MM.1S (cell line): Measurements from ENCODE around the gene ZNF275.

Source experiments
- DNase-seq: peaks from one replicate; pipeline ENCODE4 v3.0.0-alpha.2; 2015
- H2AFZ ChIP-seq: fragments of 300-600 bp; sonication (generic); 2 replicates; pipeline ENCODE4 v1.6.0; 2016; ENCODE audit warnings: antibody characterized with exemption, low read length
- H3F3A ChIP-seq: fragments of 300-600 bp; sonication (generic); 2 replicates; pipeline ENCODE4 v1.6.1; 2016; ENCODE audit warnings: mild to moderate bottlenecking, antibody characterized with exemption, low read length, moderate library complexity, mixed read lengths; ENCODE audit not compliant: insufficient read depth
- H3K27ac ChIP-seq: fragments of 300-600 bp; sonication (generic); 2 replicates; pipeline ENCODE4 v1.5.1; 2016; ENCODE audit warnings: mild to moderate bottlenecking, low read length
- H3K27me3 ChIP-seq: fragments of 300-600 bp; sonication (generic); replicated peaks from 2 replicates; pipeline ENCODE4 v1.6.0; 2016; ENCODE audit warnings: low read length; ENCODE audit not compliant: insufficient read depth
- H3K36me3 ChIP-seq: fragments of 300-600 bp; sonication (generic); replicated peaks from 2 replicates; pipeline ENCODE4 v1.6.1; 2016; ENCODE audit warnings: mild to moderate bottlenecking, low read length, mixed read lengths; ENCODE audit not compliant: insufficient read depth
- H3K4me1 ChIP-seq: fragments of 300-600 bp; sonication (generic); 2 replicates; pipeline ENCODE4 v1.6.1; 2016; ENCODE audit warnings: low read length, mixed read lengths
- H3K4me2 ChIP-seq: fragments of 300-600 bp; sonication (generic); 2 replicates; pipeline ENCODE4 v1.6.0; 2016; ENCODE audit warnings: low read depth, low read length
- H3K4me3 ChIP-seq: fragments of 300-600 bp; sonication (generic); 2 replicates; pipeline ENCODE4 v1.5.1; 2016; ENCODE audit warnings: low read length, mixed read lengths
- H3K79me2 ChIP-seq: fragments of 300-600 bp; sonication (generic); 2 replicates; pipeline ENCODE4 v1.6.1; 2016; ENCODE audit warnings: mixed run types, low read length, mixed read lengths
- H3K9ac ChIP-seq: fragments of 300-600 bp; sonication (generic); 2 replicates; pipeline ENCODE4 v1.6.1; 2016; ENCODE audit warnings: low read length, mixed read lengths
- H3K9me2 ChIP-seq: fragments of 300-600 bp; sonication (generic); replicated peaks from 2 replicates; pipeline ENCODE4 v1.6.1; 2016; ENCODE audit warnings: mild to moderate bottlenecking, low read length, mixed read lengths; ENCODE audit not compliant: insufficient read depth
- H3K9me3 ChIP-seq: fragments of 300-600 bp; sonication (generic); replicated peaks from 2 replicates; pipeline ENCODE4 v1.6.1; 2016; ENCODE audit warnings: mild to moderate bottlenecking, low read length, mixed read lengths; ENCODE audit not compliant: insufficient read depth
- H4K20me1 ChIP-seq: fragments of 300-600 bp; sonication (generic); 2 replicates; pipeline ENCODE4 v1.6.1; 2016; ENCODE audit warnings: mild to moderate bottlenecking, low read length, moderate library complexity, mixed read lengths; ENCODE audit not compliant: insufficient read depth
- CTCF ChIP-seq: fragments of 300-600 bp; sonication (generic); IDR thresholded peaks from 2 replicates; pipeline ENCODE4 v1.5.1; 2016; ENCODE audit warnings: antibody characterized with exemption, low read length, mixed read lengths
- EZH2 ChIP-seq: fragments of 300-600 bp; sonication (generic); optimal IDR thresholded peaks from 2 replicates; pipeline ENCODE3; 2017; ENCODE audit warnings: low read depth, mild to moderate bottlenecking, antibody characterized with exemption, low read length, mixed read lengths
- EZH2phosphoT487 ChIP-seq: fragments of 300-600 bp; sonication (generic); IDR thresholded peaks from 2 replicates; pipeline ENCODE4 v1.6.1; 2018; ENCODE audit warnings: antibody characterized with exemption, low read length

ZNF275 gene

GRCh38 chrX:153333266-153333665 is 687 bp upstream of the ZNF275 start:
- Histone ChIP-seq H3K9ac (no peak overlapping the region), H3K27ac (no peak overlapping the region), H3K9me2 (no peaks in the 10 kb centered on the region), H3K36me3 (peaks cover 11% of the 10 kb centered on the region; the same call in 1 of the 2 replicates), H3F3A (peaks cover 15% of the 10 kb centered on the region), H3K4me2 (peak overlapping the region; percentile 51; the same call in 1 of the 2 replicates), H4K20me1 (no peaks in the 10 kb centered on the region), H3K27me3 (no peaks in the 10 kb centered on the region), H3K4me1 (peaks cover 16% of the 10 kb centered on the region), H3K79me2 (peaks cover 37% of the 10 kb centered on the region), H3K4me3 (peak overlapping the region; percentile 51), H3K9me3 (no peaks in the 10 kb centered on the region), H2AFZ (no peak overlapping the region)
- TF ChIP-seq CTCF, result no peak
- TF ChIP-seq EZH2, result no peak
- DNase-seq, result no peak

- TF ChIP-seq CTCF, result no peak
- TF ChIP-seq EZH2phosphoT487, result no peak
- TF ChIP-seq EZH2, result no peak
- H3K4me3 ChIP-seq, result peak overlapping the region; percentile 63
- peaks cover 15% of the 10 kb centered on the region for H3F3A ChIP-seq
- H3K4me2 ChIP-seq, result peak overlapping the region; percentile 79
- H3K9me2 ChIP-seq, result no peaks in the 10 kb centered on the region
- H3K27me3 ChIP-seq, result no peaks in the 10 kb centered on the region
- no peak overlapping the region for H2AFZ ChIP-seq
- peak overlapping the region; percentile 79; the same call in 1 of the 2 replicates for H3K9ac ChIP-seq
- H3K36me3 ChIP-seq, result peaks cover 15% of the 10 kb centered on the region; the same call in 1 of the 2 replicates
- no peaks in the 10 kb centered on the region for H4K20me1 ChIP-seq
- no peak for DNase-seq
- H3K4me1 ChIP-seq, result peaks cover 16% of the 10 kb centered on the region
- peaks cover 52% of the 10 kb centered on the region for H3K79me2 ChIP-seq
- no peaks in the 10 kb centered on the region for H3K9me3 ChIP-seq
- peak overlapping the region; percentile 83; the same call in 1 of the 2 replicates for H3K27ac ChIP-seq
These were observed 822 bp downstream of the ZNF275 start for GRCh38 chrX:153334654-153335295.

- Histone ChIP-seq H3K4me3 (peak overlapping the region; percentile 63), H3K4me2 (peak overlapping the region; percentile 79), H3K9me3 (no peaks in the 10 kb centered on the region), H3K9me2 (no peaks in the 10 kb centered on the region), H3K36me3 (peaks cover 15% of the 10 kb centered on the region; the same call in 1 of the 2 replicates), H3K9ac (peak overlapping the region; percentile 79; the same call in 1 of the 2 replicates), H4K20me1 (no peaks in the 10 kb centered on the region), H2AFZ (no peak overlapping the region), H3F3A (peaks cover 15% of the 10 kb centered on the region), H3K27ac (peak overlapping the region; percentile 83), H3K27me3 (no peaks in the 10 kb centered on the region), H3K4me1 (peaks cover 25% of the 10 kb centered on the region), H3K79me2 (peaks cover 67% of the 10 kb centered on the region)
- DNase-seq, result peak; percentile 43
- TF ChIP-seq EZH2 (no peak), EZH2phosphoT487 (no peak), CTCF (no peak)
These were observed 2.4 kb downstream of the ZNF275 start for GRCh38 chrX:153336121-153336894.
